HG03558 (cell line): ENCODE measurements around the gene LARGE1.

Experiments
- ATAC-seq: cut with Tn5 transposase; IDR thresholded peaks from one replicate; pipeline ENCODE4 v1.9.1; 2021; ENCODE audit warnings: moderate number of reproducible peaks; ENCODE audit not compliant: unreplicated experiment; ENCODE audit errors: extremely low read depth

Gene LARGE1

DNA sequence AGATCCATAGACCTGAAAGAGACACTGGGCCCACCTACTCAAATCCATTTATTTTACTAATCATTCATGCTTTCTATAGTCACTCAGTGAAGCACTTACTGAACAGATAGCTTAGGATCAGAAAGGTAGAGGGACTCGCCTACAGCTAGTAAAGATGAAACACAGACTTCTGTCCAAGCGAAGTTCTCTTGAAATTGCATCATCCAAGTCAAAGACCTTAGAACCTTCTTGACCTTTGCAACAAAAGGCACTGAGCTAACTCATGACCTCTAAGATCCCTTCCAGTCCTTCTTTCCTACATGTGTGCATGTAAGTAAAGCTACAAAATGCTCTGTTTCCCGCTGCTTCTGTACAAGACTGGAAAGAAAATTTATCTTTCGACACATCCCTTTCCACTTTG lies 377.6 kb downstream of the LARGE1 start:
- ATAC-seq = no peak

DNA sequence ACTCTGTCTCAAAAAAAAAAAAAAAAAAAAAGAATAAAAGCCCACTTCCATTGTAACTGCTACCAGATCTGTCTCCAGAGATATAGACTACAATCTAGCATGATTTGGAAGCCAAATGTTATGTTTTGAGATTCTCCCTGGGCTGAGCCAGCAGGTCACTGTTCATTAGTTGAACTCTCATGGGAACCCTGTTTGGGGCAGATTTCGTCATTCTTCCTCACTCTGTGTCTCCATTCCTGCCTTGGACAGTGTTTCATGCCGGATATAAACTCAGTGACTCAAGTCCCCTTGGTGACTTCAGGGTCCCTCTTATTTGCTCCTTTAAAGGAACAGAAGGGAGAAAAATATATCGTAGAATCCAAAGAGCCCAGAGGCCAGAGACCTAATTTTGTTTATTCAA lies 378.1 kb downstream of the LARGE1 start:
- no peak for ATAC-seq

DNA sequence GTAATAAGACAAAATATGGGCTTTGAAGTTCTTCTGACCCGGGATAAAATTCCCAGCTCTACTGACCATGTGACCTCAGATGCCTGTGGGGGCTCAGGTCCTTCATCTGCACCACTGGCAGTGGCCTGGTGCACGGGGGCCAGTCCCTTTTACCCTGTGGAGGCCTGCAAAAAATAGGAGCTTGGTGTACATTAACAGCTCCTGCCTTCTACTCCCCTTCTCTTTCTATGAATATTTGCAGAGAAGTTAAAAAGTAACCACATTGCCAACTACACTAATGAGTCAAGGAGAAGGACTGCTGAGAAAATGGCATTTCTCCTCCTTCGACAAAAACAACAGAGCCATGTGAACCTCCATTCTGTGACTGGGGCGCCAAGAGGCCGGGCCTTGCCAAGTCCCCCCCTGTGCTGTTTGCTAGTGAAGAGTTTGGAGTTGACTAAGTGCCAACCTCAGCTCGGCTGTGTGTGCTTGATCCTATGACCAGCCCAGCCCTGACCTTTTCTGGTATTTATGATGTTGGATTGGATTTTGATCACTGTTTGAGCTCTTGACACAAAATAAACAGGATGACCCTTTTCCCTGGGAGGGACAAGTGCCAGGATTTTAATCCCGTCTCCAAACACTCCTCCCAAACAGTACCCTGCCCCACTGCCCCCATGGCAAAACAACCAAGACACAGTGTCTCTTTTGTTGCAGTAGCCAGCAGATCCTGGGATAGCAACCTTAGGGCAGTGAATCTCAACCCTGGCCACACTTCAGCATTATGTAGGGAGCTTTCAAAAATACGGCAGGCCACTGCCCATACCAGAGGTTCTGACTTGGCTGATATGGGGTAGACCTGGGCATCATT lies 380.1 kb downstream of the LARGE1 start:
- no peak for ATAC-seq

DNA sequence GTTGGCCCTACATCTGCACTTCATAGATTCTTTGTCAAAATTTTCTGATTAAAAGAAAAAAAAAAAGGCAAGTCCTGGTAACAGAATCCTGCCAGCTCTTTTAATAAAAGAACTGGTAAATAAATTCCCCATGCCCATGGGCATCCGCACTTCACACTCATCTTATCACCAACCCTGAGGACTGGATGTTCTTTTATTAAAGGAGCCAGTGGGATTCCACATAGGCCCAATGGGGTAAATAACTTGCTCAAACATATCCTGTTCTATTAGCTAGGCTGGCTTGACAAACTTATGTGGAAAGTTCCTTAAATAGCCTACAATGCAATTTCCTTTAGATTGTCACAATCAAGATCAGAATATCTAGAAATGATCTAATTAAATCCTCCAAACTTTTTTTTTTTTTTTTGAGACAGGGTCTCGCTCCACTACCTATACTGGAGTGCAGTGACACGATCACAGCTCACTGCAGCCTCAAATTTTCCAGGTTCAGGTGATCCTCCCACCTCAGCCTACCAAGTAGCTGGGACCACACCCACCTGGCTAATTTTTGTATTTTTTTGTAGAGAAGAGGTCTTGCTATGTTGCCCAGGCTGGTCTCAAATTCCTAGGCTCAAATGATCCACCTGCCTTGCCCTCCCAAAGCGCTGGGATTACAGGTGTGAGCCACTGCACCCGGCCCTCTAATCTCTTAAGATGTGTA lies 380.9 kb downstream of the LARGE1 start:
- ATAC-seq = no peak

DNA sequence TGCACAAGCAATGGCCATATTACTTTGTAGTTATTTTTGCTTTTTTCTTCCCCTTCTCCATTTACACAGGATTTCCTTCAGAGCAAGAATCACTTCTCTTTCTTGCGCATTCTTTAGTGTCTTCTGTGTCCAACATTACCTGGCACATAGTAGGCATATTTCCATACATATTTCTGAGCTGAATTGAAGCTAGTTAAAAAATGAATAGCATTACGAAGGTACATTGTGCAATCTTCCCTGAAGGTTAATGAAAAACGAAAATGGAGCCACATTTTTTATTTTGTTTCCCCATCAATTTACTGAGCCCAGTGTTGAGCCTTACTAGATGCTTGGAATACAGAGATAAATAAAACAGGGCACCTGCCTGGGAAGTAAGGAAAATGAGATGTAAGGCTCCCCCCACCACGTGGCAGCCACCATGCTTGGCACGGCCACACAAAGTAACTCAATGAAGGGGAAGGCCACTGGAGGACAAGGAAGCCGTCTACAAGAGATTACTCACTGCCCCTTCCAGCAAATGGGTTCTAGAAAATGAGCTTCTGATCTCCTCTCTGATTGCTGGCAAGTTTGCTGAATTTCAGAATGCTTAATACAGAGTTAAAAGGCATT lies 381.9 kb downstream of the LARGE1 start:
- no peak for ATAC-seq

DNA sequence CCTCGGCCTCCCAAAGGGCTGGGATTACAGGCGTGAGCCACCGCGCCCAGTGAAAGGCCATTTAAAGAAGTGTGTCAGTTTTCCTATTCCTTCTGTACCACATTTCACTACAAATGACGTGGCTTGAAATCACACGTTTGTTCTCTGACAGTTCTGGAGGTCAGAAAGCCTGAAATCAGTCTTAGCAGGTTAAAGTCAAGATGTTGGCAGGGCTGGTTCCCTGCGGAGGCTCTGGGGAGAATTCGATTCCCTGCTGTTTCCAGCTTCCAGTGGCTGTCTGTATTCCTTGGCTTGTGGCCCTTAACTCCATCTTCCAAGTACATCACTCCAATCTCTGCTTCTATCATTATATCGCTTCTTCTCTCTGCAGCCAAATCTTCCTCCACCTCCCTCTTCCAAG lies 383.2 kb downstream of the LARGE1 start:
- ATAC-seq = no peak

DNA sequence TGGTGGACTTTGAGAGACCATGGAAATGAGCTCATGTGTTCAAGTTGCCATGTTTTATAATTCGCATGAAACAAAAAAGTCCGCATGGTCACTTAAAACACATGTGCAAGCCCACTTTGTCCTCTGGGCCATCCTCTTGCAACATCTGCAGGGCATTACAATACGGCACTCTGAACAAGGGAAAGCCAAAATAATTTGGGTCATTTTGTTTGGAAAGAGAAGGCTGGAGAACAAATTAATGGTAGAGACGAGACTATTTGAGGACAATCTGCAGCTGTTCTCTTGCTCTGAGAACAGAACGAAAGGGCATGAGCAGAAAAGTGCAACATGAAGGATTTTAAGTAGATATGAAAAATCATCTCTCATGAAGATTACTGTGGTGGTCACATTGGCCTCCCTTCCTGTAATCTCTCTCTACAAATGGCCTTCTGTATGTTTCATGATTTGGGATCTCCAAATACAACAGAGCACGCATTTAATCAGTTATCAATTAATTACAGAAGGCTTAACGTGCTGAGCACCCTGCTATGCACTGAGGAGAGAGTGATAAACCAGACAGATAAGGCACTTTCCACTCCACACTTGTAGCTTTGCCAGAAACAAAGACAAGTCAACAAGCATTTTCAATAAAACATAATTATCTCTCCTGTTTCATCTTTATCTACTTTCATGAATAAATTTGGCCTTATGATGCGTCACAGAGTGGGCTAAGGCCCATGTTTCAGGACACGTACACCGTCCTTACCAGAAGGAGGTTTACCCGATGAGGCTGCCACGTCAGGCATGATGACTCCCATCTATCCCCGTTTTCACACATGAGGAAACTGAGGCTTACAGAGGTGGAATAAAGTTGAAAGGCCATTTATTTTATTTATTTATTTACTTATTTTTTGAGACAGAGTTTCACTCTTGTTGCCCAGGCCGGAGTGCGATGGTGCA lies 384.1 kb downstream of the LARGE1 start:
- ATAC-seq = no peak

DNA sequence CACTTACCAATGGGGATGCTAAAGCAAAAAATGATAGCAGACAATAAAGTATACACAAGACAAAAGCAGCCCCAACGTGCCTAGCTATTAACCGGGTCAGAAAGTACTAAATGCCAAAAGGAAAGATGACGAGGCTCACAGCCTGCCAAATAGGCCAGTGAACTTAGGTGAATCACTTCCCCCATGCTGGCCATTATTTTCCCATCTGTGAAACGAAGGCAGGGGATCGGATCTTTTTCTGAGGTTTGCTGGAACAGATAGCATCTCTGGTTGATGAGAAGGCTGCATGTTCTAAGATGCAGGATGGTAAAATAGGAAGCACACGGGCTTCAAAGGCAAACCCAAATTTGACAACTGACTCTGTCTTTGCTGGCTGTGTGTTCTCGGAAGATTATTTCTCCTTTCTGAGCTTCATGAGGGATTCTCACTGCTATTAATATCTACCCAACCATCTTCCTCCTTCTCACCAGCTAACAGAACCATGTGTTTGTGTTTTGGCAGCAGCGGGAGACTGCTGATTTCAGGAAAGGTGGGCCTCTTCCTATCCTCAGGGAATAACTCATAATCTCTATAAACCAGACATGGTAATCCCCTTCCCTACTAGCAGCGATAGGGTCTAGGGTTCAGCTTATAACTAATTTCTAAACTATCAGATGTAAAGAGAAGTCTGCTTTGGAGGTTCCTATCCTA lies 390.7 kb downstream of the LARGE1 start:
- no peak for ATAC-seq

DNA sequence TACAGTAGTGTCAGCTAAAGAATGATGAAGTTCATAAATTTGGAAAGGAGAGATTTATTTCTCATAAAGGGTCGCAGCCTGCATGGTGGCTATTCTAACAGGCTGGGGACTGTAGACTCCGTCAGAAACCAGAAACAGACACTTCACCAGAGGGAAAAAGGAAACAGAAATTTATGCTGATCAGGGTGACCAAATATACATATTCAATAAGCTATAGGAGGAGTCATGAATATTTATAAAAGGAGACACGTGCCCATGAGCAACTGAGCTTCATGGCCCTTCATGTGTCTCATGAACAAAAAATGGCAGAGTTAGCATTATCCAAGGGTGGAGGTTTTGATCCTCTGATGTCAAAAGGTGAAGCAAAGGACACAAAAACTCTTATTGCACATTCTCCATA lies 392.1 kb downstream of the LARGE1 start:
- no peak for ATAC-seq

DNA sequence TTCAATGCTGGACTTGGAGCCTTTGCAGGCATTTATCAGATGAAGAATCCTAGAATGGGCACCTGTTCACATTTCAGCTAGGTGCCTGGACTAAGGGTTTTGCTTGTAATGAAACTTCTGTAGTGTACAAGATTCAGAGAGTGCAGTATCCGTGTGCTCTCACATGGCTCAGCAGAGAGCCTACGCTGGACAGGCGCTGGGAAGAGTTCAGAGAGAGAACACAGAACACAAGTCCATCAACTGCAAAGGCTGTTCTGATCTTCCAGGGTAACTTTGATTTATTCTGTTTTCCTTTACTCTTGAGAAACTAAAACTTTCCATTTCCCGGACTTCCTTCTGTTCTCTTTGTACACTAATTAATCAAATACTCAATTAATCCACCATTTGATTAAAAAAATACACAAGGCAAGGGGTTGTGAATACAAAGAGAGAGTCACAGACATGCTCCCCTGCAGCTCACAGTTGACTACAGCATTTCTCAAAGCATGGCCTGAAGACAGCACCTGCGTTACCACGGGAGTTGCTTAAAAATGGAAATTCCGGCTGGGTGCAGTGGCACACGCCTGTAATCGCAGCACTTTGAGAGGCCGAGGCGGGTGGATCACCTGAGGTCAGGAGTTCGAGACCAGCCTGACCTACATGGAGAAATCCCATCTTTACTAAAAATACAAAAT lies 393.7 kb downstream of the LARGE1 start:
- no peak for ATAC-seq

DNA sequence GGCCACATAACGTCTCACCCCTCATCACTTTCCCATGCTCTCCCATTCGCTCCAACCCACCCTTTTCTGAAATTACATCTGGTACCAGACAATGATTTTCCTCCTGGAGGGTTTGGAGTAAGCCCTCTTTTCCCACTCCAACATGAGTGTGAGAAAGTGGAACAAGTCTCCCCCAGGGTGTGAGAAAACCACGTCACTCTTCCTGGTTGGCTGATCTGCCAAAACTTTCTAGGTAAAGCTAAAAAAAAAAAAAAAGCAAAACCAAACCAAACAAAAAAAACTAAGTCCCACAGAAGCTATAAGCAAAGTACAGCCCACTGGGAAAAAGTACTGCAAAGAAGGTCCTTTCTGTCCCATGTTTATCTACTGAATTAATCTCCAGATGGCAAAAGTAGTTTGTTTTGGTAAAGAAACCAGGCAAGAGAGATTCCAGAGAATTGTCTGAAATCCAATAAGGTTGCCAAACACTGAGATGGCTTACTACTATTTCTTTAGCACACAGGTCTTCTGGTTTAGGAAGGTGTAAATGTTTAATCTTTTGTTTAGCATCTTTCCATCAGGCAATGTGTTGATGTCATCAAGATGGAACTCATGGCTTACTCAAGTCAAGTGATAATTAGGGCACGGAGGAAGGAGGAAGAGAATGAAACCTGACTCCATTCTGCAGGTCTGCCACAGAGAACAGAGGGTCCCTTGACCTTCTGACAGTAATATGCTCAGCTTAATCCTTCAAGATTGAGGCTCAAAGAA lies 395.6 kb downstream of the LARGE1 start:
- no peak for ATAC-seq

DNA sequence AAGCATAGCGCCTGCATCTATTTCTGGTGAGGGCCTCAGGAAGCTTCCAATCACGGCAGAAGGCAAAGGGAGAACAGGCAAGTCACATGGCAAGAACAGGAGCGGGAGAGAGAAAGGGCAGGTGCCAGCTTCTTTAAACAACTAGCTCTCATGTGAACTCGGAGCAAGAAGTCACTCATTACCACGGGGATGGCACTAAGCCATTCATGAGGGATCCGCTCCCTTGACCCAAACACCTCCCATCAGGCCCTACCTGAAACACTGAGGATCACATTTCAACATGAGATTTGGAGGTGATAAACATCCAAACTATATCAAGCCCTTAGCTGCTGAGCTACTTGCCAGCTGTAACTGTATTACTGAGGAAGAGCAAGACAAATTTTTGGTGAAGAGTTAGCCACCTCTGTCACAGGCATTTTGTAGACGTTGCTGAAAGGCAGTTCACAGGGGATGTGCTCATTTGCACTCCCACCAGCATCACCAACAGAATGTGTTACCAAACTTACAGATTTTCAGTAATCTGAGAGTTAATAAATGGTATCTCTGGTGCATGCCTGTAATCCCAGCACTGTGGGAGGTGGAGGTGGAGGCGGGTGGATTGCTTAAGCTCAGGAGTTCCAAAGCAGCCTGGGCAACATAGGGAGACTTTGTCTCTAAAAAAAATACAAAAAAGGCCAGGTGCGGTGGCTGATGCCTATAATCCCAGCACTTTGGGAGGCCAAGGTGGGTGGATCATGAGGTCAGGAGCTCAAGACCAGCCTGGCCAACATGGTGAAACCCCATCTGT lies 398.2 kb downstream of the LARGE1 start:
- ATAC-seq = no peak

DNA sequence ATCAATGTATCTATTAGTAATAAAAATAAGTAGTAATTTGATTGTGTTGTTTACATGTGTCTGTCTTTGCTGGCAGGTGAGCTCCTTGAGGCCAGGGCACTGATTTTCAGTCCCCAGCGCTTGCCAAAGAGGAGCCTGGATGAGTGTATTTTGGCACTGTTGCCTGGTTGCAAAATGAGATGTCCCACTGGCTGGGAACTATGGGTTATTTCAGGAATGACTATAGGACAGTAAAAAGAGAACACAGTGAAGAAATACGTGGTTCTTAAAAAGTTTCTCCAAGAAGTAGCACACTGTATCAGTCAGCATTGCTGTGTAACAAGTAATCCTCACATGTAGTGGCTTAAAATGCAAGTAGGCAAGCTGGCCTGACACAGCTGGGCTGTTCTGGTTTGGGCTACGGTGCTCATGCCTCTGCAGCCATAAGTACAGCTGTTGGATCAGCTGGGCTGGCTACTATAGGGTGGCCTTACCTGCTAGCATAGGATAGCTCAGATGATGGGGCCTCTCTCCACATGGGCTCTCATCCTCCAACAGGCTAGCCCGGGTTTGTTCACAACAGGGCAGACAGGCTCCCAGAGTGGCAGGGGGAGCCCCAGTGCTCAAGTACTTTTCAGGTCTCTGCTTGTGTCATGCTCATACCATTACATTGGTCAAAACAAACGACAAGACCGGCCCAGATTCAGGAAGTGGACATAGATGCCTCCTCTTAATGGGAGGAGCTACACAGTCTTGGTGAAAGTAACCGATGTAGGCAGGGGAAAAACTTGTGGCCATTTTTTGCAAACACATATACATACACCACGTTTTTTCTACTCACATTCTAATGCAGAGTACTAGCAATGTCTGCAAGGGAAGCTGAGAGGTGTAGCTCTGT lies 399.1 kb downstream of the LARGE1 start:
- no peak for ATAC-seq

DNA sequence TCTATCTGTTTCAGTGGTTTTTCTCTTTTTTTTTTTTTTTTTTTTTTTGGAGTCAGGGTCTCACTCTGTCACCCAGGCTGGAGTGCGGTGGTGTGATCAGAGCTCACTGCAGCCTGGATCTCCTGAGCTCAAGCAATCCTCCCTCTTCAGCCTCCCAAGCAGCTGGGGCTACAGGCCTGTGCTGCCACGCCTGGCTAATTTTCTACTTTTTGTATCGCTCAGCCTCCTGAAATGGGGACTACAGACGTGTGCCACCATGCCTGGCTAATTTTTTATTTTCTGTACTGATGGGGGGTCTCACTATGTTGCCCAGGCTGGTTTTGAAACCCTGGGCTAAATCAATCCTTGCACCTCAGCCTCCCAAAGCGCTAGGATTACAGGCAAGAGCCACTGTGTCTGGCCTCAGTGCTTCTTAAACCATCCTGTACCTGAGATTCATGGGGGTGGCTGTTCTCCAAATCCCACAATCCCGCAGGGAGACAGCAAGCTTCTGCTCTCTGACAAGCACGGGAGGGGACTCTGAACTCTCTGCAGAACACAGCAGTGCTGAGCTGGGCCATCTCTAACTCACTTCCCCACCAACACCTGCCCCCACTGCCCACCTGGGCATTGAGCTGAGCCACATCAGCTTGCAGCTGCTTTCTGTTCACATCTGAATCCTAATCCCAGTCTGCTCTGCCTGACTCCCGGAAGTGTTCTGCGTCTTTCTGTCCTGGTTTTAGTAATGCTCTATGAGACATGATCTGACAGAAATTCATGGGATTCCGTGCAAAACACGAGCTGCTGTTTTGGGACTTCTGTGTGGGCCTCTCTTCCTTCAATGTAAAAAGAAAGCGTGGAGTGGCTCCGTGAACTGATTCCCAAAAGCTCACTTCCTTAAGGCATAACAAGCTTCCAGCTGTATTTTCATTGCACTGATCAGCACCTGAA lies 400.0 kb downstream of the LARGE1 start:
- no peak for ATAC-seq

DNA sequence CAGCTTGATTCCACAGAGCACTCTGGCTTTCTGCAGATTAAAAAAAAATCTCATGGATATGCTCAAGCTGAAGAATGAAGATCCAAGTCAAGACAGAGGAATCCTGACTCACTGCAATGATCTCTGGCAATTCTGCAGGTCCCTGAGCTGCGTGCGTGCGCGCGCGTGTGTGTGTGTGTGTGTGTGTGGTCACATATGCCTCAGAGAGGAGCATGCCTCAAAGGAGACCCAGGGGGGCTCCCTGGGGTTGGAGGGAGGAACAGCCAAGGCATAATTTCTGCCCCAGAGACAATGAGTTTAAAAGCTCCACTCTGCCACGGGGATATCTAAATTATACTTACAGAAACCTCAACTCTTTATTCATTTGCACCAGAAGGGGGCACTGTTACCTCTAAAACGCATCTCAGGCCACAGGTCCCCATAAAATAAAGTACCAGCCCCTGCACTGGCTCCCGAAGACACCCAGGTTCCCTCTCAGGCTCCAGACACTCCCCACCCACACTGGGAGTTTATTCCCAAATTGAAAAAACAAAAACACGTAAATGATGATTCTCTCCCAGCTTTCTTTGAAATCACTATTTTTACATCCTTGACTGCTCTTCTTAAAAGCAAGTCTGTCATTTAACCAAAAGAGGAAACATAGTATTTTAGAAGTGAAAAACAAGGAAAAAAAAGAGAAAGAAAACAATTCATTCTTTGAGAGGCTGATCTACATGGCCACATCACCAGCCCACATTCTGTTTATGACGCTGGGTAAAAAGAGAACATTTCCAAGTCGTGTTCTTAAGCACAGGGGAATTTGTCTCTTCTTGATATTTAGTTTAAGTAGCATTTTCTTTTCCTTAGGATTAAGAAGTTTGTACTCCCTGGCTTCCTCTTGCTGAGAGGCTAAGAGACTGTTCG lies 401.0 kb downstream of the LARGE1 start:
- no peak for ATAC-seq
